ENCODE data around the gene MYO18A. TPM values are rescaled to one million over a fixed set of nuclear protein-coding genes. Genes with fewer than 3 reads are reported as not detected.

Gene MYO18A
- polyA plus RNA-seq, 1 donor (not counting 4 experiments of a cell fraction or from before 2014, with no cell fraction given) = 20.0 TPM

GRCh38 chr17:29045734-29046472 lies 134.3 kb downstream of the MYO18A start:
- dilution Hi-C loops (cut with MboI; ENCODE audit: extremely low pct_ligation_motif_present, low sequenced_read_pairs) = no loop called here
- H3K4me3 ChIP-seq (ENCODE audit: control insufficient read depth in 2 of 3, extremely low read depth in 1 of 3, insufficient read depth in 2 of 3, low read depth in 1 of 3, low read length in 3 of 3) = no peak overlapping the region
- no peak overlapping the region for H3K9ac ChIP-seq (ENCODE audit: control insufficient read depth, extremely low read depth, insufficient read depth, low read length)
- no peaks in the 10 kb centered on the region for H4K20me1 ChIP-seq (ENCODE audit: control insufficient read depth, extremely low read depth, insufficient read depth, low read length)
- no peak overlapping the region for H3K27ac ChIP-seq (ENCODE audit: control insufficient read depth, insufficient read depth, low read length)
- H2AFZ ChIP-seq (ENCODE audit: control insufficient read depth, low read length) = no peak overlapping the region
- H3K4me1 ChIP-seq (ENCODE audit: control insufficient read depth, extremely low read depth, insufficient read depth, low read length) = peaks cover 6% of the 10 kb centered on the region
- no peaks in the 10 kb centered on the region for H3K9me1 ChIP-seq (ENCODE audit: control insufficient read depth, extremely low read depth, insufficient read depth, low read length)
- DNase-seq (ENCODE audit: low read depth, low spot score) (no peak), FAIRE-seq (no peak)
- no peaks in the 10 kb centered on the region for H3K79me2 ChIP-seq (ENCODE audit: control insufficient read depth, insufficient read depth, low read length)
- no peak overlapping the region for H3K4me2 ChIP-seq (ENCODE audit: control insufficient read depth, extremely low read depth, insufficient read depth, low read depth, low read length)
- TF ChIP-seq CTCF (optimal IDR thresholded peaks at IDR 0.05 in 1 of 3, IDR thresholded peaks at IDR 0.05 in 1 of 3, conservative IDR thresholded peaks at IDR 0.05 in 1 of 3; ENCODE audit: extremely low read depth in 1 of 3, insufficient read depth in 2 of 3, low read length in 3 of 3) (no peak), EZH2 (IDR thresholded peaks at IDR 0.05; ENCODE audit: low read length) (no peak)
- peaks cover 27% of the 10 kb centered on the region for H3K27me3 ChIP-seq (ENCODE audit: control insufficient read depth, extremely low read depth, insufficient read depth, low read length)
- H3K36me3 ChIP-seq (ENCODE audit: control insufficient read depth in 2 of 2, extremely low read depth in 1 of 2, insufficient read depth in 2 of 2, low read length in 2 of 2) = no peaks in the 10 kb centered on the region
- H3K9me3 ChIP-seq (ENCODE audit: control insufficient read depth, low read depth, low read length) = no peaks in the 10 kb centered on the region

- no peak overlapping the region for H3K4me3 ChIP-seq (ENCODE audit: control insufficient read depth in 2 of 3, extremely low read depth in 1 of 3, insufficient read depth in 2 of 3, low read depth in 1 of 3, low read length in 3 of 3)
- DNase-seq (ENCODE audit: low read depth, low spot score) (no peak), FAIRE-seq (no peak)
- H3K9ac ChIP-seq (ENCODE audit: control insufficient read depth, extremely low read depth, insufficient read depth, low read length) = no peak overlapping the region
- dilution Hi-C loops (cut with MboI; ENCODE audit: extremely low pct_ligation_motif_present, low sequenced_read_pairs) = no loop called here
- no peaks in the 10 kb centered on the region for H3K9me1 ChIP-seq (ENCODE audit: control insufficient read depth, extremely low read depth, insufficient read depth, low read length)
- H3K36me3 ChIP-seq (ENCODE audit: control insufficient read depth in 2 of 2, extremely low read depth in 1 of 2, insufficient read depth in 2 of 2, low read length in 2 of 2) = no peaks in the 10 kb centered on the region
- H3K27me3 ChIP-seq (ENCODE audit: control insufficient read depth, extremely low read depth, insufficient read depth, low read length) = peaks cover 21% of the 10 kb centered on the region
- no peaks in the 10 kb centered on the region for H3K79me2 ChIP-seq (ENCODE audit: control insufficient read depth, insufficient read depth, low read length)
- H3K9me3 ChIP-seq (ENCODE audit: control insufficient read depth, low read depth, low read length) = no peaks in the 10 kb centered on the region
- peaks cover 6% of the 10 kb centered on the region for H3K4me1 ChIP-seq (ENCODE audit: control insufficient read depth, extremely low read depth, insufficient read depth, low read length)
- no peak overlapping the region for H3K27ac ChIP-seq (ENCODE audit: control insufficient read depth, insufficient read depth, low read length)
- H2AFZ ChIP-seq (ENCODE audit: control insufficient read depth, low read length) = no peak overlapping the region
- no peak overlapping the region for H3K4me2 ChIP-seq (ENCODE audit: control insufficient read depth, extremely low read depth, insufficient read depth, low read depth, low read length)
- TF ChIP-seq EZH2 (IDR thresholded peaks at IDR 0.05; ENCODE audit: low read length) = no peak
- TF ChIP-seq CTCF (optimal IDR thresholded peaks at IDR 0.05 in 1 of 3, IDR thresholded peaks at IDR 0.05 in 1 of 3, conservative IDR thresholded peaks at IDR 0.05 in 1 of 3; ENCODE audit: extremely low read depth in 1 of 3, insufficient read depth in 2 of 3, low read length in 3 of 3) = no peak
- no peaks in the 10 kb centered on the region for H4K20me1 ChIP-seq (ENCODE audit: control insufficient read depth, extremely low read depth, insufficient read depth, low read length)
Measured at GRCh38 chr17:29045026-29045425, 135.2 kb downstream of the MYO18A start.

All from keratinocyte (primary cell).